Measurements from ENCODE around the gene ATP8B1.

DNA sequence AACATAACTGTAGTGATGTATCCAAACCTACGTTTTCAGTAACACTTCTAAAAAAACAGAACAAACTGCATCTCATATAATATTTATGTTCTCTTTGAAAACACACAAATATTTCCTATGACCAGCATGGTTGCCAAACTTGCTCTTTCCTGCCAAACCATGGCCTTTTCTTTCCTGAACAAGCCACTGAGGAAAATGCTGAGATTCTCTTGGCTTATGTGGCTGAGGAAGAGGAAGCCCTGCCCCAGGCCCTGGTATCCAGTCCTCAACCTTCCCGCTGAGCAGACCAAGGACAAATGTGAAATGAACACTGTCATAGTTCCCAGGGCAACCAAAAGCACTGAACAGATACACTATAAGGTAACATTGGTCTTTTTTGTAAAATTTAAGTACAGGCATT is 145.6 kb downstream of the ATP8B1 start:
- TF ChIP-seq, protein P1, sequence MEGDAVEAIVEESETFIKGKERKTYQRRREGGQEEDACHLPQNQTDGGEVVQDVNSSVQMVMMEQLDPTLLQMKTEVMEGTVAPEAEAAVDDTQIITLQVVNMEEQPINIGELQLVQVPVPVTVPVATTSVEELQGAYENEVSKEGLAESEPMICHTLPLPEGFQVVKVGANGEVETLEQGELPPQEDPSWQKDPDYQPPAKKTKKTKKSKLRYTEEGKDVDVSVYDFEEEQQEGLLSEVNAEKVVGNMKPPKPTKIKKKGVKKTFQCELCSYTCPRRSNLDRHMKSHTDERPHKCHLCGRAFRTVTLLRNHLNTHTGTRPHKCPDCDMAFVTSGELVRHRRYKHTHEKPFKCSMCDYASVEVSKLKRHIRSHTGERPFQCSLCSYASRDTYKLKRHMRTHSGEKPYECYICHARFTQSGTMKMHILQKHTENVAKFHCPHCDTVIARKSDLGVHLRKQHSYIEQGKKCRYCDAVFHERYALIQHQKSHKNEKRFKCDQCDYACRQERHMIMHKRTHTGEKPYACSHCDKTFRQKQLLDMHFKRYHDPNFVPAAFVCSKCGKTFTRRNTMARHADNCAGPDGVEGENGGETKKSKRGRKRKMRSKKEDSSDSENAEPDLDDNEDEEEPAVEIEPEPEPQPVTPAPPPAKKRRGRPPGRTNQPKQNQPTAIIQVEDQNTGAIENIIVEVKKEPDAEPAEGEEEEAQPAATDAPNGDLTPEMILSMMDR (IDR thresholded peaks at IDR 0.05), result no peak
- TF ChIP-seq EP300 (IDR thresholded peaks at IDR 0.05), result no peak

Measured in stomach (tissue), 4 donors.